HG02763 (cell line): ENCODE results near the gene FOXL3.
"Not testable (repeated sequence)": the region's sequence is repeated elsewhere in the genome, so short reads cannot be mapped to it uniquely, and the experiment has no call there.

ENCODE experiments used
- ATAC-seq: cut with Tn5 transposase; IDR thresholded peaks from one replicate; pipeline ENCODE4 v1.9.1; 2021; ENCODE audit warnings: mild to moderate bottlenecking, moderate library complexity; ENCODE audit not compliant: unreplicated experiment

The FOXL3 gene

DNA sequence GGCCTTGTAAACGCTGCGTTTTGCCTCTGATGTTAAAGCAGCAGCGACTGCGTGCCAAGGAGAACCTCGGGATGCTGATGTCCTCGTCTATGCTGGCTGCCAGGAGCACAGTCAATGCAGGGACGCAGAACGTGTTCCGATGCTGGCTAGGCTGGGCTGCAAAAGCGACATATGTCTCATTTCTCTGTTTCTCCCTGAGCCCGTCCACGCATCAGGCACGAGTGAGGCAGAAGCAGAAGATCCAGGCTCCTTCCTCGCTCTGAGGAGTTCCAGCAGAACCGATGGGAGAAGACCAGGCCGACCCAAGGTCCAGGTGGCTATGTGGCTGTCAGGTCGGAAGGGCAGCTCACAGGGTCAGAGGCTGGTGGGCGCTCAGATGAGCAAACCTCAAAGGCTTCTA, 3.7 kb upstream of the FOXL3 start:
- no peak for ATAC-seq

DNA sequence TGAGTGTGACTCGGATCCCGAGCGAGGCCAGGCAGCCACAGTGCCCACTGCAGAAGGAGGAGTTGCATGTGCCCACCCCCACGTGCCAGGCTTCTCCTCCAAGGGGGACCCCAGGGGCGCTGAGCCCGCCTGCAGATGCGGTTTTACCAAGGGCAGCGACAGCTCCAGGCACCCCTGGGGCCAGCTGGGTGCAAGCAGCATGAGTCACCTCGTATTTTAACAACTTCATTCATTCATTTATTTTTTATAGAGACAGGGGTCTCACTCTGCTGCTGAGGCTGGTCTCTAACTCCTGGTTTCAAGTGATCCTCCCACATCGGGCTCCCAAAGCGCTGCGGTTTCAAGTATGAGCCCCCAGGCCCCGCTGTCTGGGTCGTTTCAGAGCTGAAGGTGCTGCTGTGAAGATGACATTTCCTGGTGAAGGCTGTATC, 1.3 kb upstream of the FOXL3 start:
- ATAC-seq, result no peak

DNA sequence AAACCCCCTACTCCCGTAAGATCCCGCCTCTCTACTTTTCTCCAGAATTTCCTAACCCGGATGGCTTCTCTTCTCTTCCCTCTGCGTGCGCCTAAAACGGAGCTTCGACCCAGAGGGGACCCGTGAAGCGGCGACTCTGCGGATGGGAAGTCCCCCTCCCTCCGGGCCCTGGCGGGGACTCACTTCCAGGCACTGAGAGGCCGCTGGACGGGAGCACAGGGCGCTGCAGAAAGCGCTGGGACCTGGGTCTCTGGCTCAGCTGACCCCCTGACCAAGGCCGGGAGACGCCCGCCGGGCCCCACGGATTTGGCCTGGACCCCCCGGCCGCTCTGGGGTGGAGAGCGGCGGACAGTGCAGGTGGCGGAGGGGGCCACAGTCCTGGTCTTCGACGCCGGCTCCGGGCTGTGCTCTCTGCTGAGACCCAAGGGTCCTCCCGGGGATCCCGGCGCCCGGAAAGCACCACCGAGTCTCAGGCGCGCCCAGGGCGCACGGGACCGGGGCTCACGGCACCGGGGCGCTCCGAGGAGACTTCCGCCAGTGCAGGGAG, 688 bp upstream of the FOXL3 start:
- ATAC-seq, result no peak

DNA sequence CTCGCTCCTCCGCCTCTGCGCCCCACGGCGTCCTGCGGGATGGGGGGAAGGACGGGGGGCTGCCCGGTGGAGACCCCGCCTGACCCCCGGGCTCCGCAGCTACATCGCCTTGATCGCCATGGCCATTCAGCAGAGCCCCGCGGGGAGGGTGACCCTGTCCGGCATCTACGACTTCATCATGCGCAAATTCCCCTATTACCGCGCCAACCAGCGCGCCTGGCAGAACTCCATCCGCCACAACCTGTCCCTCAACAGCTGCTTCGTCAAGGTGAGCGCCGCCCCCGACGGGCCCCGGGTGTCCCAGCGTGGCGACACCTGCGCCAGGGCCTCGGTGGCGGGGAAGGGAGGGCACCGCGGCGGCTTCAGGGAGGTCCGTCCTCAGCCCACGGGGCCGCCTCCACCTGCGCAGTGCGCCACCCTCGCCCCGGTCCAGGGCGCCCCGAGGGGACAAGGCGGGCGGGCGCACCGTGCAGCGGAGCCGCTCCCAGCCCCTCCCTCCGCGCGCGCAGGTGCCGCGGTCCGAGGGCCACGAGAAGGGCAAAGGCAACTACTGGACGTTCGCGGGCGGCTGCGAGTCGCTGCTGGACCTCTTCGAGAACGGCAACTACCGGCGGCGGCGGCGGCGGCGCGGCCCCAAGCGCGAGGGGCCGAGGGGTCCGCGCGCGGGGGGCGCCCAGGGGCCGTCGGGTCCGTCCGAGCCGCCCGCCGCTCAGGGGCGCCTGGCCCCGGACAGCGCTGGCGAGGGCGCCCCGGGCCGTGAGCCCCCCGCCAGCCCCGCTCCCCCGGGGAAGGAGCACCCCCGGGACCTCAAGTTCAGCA, 793 bp downstream of the FOXL3 start:
- no peak for ATAC-seq

DNA sequence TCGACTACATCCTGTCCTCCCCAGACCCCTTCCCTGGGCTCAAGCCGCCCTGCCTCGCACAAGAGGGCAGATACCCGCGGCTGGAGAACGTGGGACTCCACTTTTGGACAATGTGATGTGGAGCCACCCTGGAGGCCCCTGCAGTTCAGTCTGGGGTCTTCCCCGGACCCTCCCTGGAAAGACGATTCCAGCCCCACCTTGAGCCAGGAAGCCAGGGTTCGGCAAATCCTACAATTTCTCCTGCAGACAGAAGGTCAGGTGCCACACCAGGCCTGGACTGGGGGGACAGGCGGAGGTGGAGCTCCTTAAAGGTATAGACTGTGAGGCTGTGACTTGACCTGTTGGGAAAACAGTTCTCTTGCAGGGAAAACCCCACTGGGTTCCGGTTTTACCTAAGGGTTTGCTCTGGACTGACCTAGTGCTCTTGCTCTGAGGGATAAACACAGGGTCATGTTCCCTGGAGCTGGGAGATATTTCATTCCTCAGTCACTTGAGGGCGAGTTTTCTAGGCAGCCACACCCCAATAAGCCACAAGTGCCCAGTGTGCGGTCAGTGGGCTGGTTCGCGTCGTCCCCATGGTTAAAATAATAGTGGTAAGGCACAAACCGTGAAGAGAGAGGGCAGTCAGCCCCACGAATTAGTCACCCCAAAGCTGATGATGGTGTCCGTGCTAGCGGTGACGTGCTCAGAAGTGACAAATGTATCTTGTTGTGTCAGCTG, 1.6 kb downstream of the FOXL3 start:
- ATAC-seq, result no peak

DNA sequence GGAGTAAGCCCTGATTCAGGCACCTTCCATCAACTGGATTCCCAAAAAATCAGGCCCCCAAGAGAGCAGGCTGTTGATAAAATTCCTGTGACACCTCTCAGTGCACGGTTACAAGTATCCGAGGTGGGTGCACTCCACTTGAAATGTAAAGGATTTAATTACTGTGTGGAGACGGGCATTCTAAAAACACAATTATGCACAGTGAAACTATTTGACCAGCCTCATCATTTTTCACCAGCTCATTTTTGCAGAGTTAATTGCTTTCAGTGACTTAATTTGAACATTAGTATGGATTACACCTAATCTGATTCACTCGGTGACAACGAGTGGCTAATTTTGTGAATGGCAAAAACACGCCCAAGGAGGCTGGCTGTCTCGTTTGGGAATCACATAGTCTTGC, 2.3 kb downstream of the FOXL3 start:
- no peak for ATAC-seq

DNA sequence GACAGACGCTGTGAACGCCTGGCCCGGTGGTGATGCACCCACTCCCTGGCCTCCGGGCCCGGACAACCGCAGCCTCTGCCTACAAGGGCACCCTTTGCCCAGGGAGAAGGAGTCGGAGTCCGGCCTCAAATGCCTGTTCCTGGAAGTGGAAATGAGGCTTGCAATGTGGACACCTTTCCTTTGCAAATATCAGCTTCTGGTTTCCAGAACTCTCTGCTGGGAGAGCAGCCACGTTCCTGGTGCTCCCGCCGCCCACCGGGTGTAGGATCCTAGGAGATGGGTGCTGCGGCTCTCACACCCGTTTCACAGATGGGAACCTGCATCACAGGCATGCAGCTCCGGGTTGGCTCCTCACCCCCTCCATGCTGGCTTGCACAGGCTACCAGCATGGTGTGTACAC, 2.9 kb downstream of the FOXL3 start:
- no peak for ATAC-seq

DNA sequence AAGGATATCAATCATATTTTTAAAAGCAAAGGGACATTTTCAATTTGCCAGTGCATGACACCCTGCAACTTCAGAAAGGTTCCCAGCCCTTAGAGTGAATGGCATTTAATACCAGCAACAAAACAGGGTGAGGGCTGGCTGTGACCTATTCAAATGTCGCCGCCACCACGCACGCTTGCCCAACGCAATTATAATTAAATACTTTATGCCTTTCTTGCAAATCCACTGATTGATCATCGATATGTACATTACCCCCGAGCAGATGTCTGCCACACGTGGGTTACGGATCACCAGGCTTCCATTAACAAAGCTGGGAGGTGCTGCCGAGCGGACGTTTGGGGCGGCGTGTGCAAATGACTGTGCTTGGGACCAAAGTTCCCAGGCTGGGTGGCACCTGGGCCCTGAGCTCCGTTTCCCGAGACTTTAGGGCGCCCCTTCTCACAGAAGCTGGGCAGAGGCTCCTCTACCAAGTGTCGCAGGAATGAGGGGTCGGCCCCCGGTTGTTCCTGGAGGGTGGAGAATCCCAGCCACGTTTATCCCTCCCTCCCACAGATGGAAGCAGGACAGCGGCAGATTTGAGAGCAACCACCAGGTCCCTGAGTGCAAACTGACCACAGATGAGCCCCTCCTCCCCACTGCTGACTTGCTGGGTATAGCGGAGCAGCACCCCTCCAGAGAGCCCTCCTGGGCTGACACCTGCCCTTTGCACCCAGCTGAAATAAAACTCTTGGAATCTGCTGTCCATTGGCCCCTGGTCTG, 3.9 kb downstream of the FOXL3 start:
- no peak for ATAC-seq

DNA sequence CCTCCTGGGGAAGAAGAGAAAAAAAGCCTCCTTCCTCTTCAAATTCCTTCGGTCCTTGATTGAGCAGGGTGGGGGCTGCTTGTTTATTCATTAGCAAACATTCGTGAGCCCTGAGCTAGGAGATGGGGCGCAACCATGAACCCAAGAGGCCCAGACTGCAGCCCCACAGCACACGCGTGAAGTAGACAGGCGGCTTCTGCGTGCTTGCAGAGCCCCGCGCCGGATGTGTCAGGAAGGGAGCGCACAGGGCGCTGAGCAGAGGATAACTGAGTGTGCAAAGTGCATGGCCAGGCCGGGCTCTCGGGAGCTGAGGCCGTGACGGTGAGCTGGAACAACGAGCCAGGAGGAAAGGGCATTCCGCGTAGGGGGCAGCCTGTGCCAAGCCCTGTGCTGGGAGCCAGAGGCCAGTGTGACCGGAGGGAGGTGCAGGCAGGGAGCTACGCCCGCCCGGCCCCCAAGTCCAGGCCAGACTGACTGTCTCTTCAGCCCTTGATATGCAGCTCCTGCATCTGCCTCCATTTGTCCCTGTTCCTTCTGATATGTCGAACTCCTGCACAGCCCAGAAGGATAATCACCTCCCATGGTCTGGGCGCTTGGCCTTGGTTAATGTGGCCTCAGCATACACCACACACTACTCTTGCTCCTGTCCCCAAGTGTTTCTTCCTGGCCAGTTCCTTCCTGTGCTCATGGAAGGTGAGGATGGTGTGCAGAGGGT, 4.6 kb downstream of the FOXL3 start:
- ATAC-seq, result no peak

DNA sequence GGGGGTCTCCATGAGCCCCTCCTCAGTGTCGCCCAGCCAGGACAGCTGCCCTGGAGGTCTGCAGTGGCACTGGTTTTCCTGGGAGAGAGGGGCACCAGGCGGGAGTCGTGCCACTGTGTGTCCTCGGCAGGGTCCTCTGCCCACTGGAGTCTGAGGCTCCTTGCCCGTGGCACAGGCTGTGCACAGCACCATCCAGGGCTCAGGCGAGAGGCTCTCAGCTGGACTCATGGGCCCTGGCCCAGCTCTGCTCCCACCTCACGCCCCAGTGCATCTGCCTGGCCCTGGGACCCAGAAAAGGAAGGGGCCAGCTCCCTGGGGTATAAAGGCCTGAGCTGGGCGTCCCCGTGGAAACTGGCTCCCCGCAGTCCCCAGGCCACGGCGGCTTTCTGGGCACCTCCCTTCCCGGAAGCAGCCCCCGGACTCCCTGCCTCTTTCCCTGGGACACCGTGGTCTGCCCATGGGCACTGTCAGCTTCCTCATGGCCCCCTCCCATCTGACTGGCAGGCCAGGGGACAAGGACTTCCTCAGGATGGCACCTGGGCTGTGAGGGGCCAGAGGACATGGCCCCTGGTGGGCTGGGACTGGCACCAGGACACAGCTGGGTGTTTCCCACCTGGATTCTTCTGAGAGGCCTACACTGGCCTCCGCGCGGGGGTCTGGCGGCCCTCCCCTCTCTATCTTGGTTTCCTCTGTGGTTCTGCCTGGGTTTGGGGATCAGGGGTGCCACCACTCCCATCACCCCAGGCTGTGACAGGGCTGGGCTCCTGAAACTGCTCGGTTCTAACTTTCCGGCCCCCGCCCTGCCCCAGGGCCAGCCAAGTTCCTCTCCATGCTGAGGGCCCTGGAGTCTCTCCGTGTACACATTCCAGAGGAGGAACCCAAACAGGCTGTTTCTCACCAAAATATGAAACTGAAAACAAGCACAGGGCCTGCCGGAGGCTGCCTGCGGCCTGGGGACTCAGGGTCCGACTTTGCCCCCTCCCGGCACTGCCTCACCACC, 5.5 kb downstream of the FOXL3 start:
- no peak for ATAC-seq

DNA sequence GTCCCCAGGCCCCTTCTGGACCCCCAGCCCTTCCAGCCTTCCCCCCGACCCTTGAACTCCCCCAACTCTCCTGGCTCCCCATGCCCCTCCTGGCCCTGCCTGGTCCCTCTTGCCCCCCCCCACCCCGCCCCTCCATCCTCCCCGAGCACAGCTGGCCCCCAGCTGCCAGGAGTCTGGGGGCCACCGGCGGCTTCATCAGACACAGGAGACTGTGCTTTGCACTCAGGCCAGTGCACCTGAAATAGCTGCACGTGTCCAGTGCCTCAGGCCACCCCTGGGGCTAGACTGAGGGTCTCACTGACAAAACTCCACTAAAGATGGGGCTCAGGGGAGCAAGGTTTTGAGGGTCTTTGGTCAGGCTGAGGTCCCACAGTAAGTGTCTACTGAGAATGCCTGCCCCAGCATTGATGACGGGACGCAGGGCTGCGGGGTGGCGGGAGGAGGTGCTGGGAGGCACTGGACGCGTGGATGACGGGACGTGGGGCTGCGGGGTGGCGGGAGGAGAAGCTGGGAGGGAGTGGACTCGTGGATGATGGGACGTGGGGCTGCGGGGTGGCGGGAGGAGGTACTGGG, 6.5 kb downstream of the FOXL3 start:
- no peak for ATAC-seq

DNA sequence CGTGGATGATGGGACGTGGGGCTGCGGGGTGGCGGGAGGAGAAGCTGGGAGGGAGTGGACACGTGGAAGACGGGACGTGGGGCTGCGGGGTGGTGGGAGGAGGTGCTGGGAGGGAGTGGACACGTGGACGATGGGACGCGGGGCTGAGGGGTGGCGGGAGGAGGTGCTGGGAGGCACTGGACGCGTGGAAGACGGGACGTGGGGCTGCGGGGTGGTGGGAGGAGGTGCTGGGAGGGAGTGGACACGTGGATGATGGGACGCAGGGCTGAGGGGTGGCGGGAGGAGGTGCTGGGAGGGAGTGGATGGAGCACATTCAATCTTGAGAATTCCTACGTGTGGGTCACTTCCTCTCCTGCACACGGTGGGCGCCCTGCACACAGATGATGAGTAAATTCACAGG, 7.2 kb downstream of the FOXL3 start:
- not testable (repeated sequence) for ATAC-seq

DNA sequence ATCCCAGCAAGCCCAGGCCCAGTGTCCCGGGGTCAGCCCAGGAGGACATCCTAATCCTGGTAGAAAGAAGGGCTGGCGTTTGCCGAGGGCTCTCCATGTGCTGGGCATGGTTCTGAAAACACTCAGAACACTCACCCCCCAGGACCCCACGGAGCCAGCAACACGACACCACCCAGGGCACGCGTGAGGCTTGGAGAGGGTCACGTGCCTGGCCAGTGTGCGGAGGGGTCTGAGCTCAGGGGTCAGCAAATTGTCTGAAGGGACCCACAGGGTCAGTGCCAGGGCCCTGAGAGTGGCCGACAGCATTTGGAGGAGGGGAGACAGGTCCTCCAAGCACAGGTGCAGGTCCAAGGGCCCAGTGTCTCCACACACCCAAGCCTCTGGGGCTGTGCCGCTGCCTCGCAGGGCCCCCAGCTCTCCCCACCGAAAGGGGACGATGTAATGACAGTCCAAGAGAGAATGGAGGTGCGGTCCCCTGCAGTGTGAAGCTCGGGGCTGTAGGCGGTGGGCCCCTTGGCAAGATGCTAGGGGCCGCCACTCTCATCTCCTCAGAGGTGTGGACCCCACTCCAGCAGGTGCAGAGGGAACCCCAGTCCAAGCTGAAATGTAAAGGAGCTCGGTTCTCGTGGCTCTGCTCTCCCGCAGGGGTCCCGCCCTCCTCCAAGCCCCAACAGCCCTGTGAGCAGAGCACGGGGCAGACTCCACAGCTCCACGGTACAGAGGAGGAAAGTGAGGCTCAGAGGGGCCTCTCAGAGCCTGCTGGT, 7.8 kb downstream of the FOXL3 start:
- ATAC-seq, result no peak

DNA sequence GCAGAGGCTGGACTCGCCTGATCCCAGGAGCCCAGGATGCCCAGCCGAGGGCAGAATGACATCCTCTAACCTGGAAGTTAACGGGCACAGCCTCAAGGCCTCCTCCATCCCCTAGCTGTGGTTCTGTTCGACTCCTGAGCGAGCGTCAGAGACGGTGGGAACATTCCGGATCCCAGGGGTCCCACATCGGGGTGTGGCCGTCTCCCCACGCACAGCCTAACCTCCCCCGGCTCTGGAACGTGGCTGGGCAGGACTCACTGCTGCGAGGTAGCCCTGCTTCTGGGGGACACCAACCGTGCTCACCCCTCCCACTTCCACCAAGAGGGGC, 8.4 kb downstream of the FOXL3 start:
- ATAC-seq, result no peak

DNA sequence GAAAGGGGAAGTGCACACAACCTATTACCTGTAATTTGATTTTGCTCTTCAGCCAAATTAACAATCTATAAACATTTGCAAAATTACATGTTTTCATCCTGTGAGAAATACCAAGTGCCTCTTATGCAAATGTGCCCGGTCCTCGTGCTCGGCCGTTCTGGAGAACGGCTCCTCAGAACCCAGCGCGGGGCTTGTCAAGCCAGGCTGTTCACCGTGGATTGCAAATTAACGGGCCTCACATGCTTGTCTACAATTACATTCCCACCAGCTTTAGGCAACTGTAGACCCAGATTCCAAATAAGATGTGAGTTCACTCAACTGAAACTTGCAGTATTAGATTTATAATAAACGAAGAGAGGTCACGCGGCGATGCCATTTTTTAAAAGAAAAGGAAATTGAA, 8.8 kb downstream of the FOXL3 start:
- no peak for ATAC-seq

DNA sequence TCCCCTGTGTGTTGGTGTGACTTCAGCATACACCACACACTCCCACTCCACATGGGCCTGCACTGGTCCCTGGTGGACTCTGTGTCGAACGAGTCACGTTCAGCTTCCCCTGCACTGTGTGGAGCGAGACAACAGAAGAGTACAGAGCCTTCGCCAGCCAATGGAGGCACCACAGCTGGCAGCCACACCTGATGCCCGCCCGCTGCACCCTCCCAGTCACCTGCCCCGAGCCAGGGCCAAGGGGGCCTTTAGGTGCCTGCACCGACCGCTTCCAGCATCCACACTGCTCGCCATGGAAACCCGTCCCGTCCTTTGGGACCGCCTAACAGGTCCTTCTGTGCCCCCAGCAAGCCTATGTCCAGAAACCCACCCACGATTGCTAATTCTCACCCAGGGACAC, 9.2 kb downstream of the FOXL3 start:
- ATAC-seq, result no peak

DNA sequence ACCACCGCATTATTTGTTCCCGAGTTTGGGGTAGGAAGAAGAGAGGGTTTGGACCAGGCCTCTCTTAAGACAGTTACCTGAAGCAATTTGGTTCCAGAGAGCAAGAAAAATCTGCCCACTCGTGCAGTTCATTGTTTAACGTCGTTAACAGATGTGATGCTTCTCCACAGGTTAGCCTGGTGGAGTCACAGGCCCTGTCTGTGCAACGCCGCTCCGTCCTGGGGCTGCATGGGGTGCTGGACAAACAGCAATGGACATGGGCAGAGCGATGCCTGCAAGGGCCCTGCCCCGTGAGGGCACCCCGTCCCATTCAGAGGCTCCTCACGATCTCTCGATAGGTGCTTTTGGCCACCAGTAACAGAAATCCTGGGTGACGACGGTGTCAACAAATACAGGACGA, 9.7 kb downstream of the FOXL3 start:
- no peak for ATAC-seq

DNA sequence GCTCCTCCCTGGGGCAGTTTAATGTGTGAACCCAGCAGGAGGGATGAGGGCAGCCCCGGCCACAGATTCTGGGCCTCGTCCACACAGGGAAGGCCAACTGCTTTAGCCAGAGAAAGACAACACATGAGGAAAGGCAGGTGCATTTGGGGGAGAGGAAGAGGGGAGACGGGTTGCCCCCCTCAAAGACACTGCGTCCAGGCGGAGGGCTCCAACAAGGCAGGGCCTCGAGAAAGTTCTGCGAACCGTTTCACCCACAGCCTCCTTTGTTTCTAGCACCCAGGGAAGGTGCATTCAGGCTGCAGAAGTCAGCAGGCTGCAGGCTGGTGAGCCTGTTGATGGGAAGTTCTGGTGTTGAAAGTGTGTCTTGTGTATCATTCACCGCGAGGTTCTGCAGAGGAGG, 10.1 kb downstream of the FOXL3 start:
- no peak for ATAC-seq
